Fibroblast of lung (primary cell): ENCODE data around the gene CREM. TPM values are rescaled to one million over a fixed set of nuclear protein-coding genes. Genes with fewer than 3 reads are reported as not detected.

Experiments used
- DNase-seq, 2 donors: peaks; one replicate each; pipeline versions ENCODE4 v3.0.0 to v3.0.0-alpha.2; 2010; ENCODE audit warnings: low read depth in 2 of 2
- H2AFZ ChIP-seq: 2 replicates; pipeline ENCODE4 v1.5.1; 2012; ENCODE audit warnings: low read length, control low read depth, inconsistent platforms
- H3K27ac ChIP-seq: 2 replicates; pipeline ENCODE4 v1.5.1; 2011; ENCODE audit warnings: low read length, control low read depth; ENCODE audit not compliant: insufficient read depth
- H3K27me3 ChIP-seq: 2 replicates; pipeline ENCODE4 v1.5.1; 2011; ENCODE audit warnings: mild to moderate bottlenecking, low read length; ENCODE audit not compliant: control insufficient read depth, insufficient read depth
- H3K36me3 ChIP-seq: 2 replicates; pipeline ENCODE4 v1.5.1; 2011; ENCODE audit warnings: low read length; ENCODE audit not compliant: control insufficient read depth, insufficient read depth
- H3K4me1 ChIP-seq: 2 replicates; pipeline ENCODE4 v1.5.1; 2011; ENCODE audit warnings: low read length; ENCODE audit not compliant: control insufficient read depth, insufficient read depth; ENCODE audit errors: extremely low read depth
- H3K4me2 ChIP-seq: 2 replicates; pipeline ENCODE4 v1.5.1; 2011; ENCODE audit warnings: low read length, control low read depth; ENCODE audit not compliant: insufficient read depth; ENCODE audit errors: extremely low read depth
- H3K4me3 ChIP-seq, 4 experiments: fragments of 200-600 bp in 1 of 4; sonication (generic) in 1 of 4; replicated peaks in 1 of 4; 2 replicates each; pipeline ENCODE4 v1.5.1; 2011 to 2016; ENCODE audit warnings: low read length in 4 of 4, low read depth in 3 of 4, mild to moderate bottlenecking in 3 of 4, control low read depth in 2 of 4, inconsistent platforms in 1 of 4, mixed read lengths in 1 of 4; ENCODE audit not compliant: insufficient read depth in 1 of 4; ENCODE audit errors: control extremely low read depth in 1 of 4
- H3K79me2 ChIP-seq: 2 replicates; pipeline ENCODE4 v1.5.1; 2012; ENCODE audit warnings: mild to moderate bottlenecking, low read length, inconsistent platforms; ENCODE audit not compliant: control insufficient read depth, insufficient read depth
- H3K9ac ChIP-seq: 2 replicates; pipeline ENCODE4 v1.5.1; 2011; ENCODE audit warnings: mild to moderate bottlenecking, low read length, control low read depth; ENCODE audit not compliant: insufficient read depth
- H3K9me3 ChIP-seq: 2 replicates; pipeline ENCODE4 v1.5.1; 2012; ENCODE audit warnings: low read depth, low read length; ENCODE audit not compliant: control insufficient read depth, insufficient read depth
- H4K20me1 ChIP-seq: 2 replicates; pipeline ENCODE4 v1.5.1; 2011; ENCODE audit warnings: low read length; ENCODE audit not compliant: control insufficient read depth, insufficient read depth; ENCODE audit errors: extremely low read depth
- CTCF ChIP-seq, 2 donors: IDR thresholded peaks in 1 of 2; conservative IDR thresholded peaks in 1 of 2; 1 replicate in 1 of 2; 2 replicates in 1 of 2; pipeline ENCODE4 v1.5.1; 2011 to 2012; ENCODE audit warnings: low read length in 2 of 2, control low read depth in 1 of 2, inconsistent platforms in 1 of 2, low read depth in 1 of 2, mild to moderate bottlenecking in 1 of 2
- EZH2 ChIP-seq: IDR thresholded peaks from 2 replicates; pipeline ENCODE4 v1.5.1; 2012; ENCODE audit warnings: low read length, control low read depth, mild to moderate bottlenecking; ENCODE audit errors: missing control alignments
- polyA plus RNA-seq, 2 donors: library from polyadenylated mRNA; depleted of rRNA in 1 of 2; stranded (reverse) in 1 of 2; unstranded in 1 of 2; fragments of >200 nt; gene quantifications; 2 replicates each; pipeline ENCODE4 v1.2.1, GENCODE V29; 2011 to 2012; ENCODE audit warnings: missing spikeins in 1 of 2
- total RNA-seq: library from RNA; depleted of rRNA; stranded (reverse); fragments of >200 nt; gene quantifications from 2 replicates; pipeline ENCODE4 v1.2.1, GENCODE V29; 2014

The CREM gene
- total and polyA plus RNA-seq, 2 donors (not counting 1 experiment from before 2014, with no cell fraction given) = 29.9 to 32.1 TPM

GRCh38 chr10:35132727-35133126, 6.1 kb downstream of the CREM start:
- H3K9ac ChIP-seq = no peak overlapping the region
- no peaks in the 10 kb centered on the region for H3K27me3 ChIP-seq
- no peak overlapping the region for H2AFZ ChIP-seq
- no peak overlapping the region for H3K4me3 ChIP-seq
- no peak overlapping the region for H3K4me2 ChIP-seq
- no peaks in the 10 kb centered on the region for H3K36me3 ChIP-seq
- H3K4me1 ChIP-seq = no peaks in the 10 kb centered on the region
- H3K27ac ChIP-seq = no peak overlapping the region
- peaks cover 11% of the 10 kb centered on the region for H3K79me2 ChIP-seq
- no peaks in the 10 kb centered on the region for H3K9me3 ChIP-seq
- no peak for DNase-seq
- no peak for TF ChIP-seq CTCF (conservative IDR thresholded peaks at IDR 0.05 in 1 of 2, IDR thresholded peaks at IDR 0.05 in 1 of 2; ENCODE audit: low read depth in 1 of 2, low read length in 2 of 2)
- no peaks in the 10 kb centered on the region for H4K20me1 ChIP-seq

- Histone ChIP-seq H3K9ac (no peak overlapping the region), H3K27me3 (no peaks in the 10 kb centered on the region), H3K4me2 (no peak overlapping the region), H3K36me3 (no peaks in the 10 kb centered on the region), H3K4me3 (no peak overlapping the region), H3K4me1 (no peaks in the 10 kb centered on the region), H4K20me1 (no peaks in the 10 kb centered on the region), H2AFZ (no peak overlapping the region), H3K79me2 (peaks cover 8% of the 10 kb centered on the region), H3K27ac (no peak overlapping the region), H3K9me3 (no peaks in the 10 kb centered on the region)
- TF ChIP-seq EZH2 (no peak), CTCF (conservative IDR thresholded peaks at IDR 0.05 in 1 of 2, IDR thresholded peaks at IDR 0.05 in 1 of 2; ENCODE audit: low read depth in 1 of 2, low read length in 2 of 2) (no peak)
- no peak for DNase-seq
Observed at GRCh38 chr10:35133586-35133985, 6.9 kb downstream of the CREM start.

- Histone ChIP-seq H4K20me1 (no peaks in the 10 kb centered on the region), H3K27me3 (no peaks in the 10 kb centered on the region), H3K9ac (no peak overlapping the region), H3K4me2 (no peak overlapping the region), H3K27ac (no peak overlapping the region), H2AFZ (no peak overlapping the region), H3K79me2 (peaks cover under 1% of the 10 kb centered on the region), H3K36me3 (no peaks in the 10 kb centered on the region), H3K4me3 (no peak overlapping the region), H3K4me1 (no peaks in the 10 kb centered on the region), H3K9me3 (no peaks in the 10 kb centered on the region)
- no peak for TF ChIP-seq CTCF (conservative IDR thresholded peaks at IDR 0.05 in 1 of 2, IDR thresholded peaks at IDR 0.05 in 1 of 2; ENCODE audit: low read depth in 1 of 2, low read length in 2 of 2)
- TF ChIP-seq EZH2 = no peak
- DNase-seq = peak in 1 of 2 donors; percentile 6
Observed at GRCh38 chr10:35135861-35136260, 9.2 kb downstream of the CREM start.
